ENCODE results near the gene SIK3.

SIK3 gene

DNA sequence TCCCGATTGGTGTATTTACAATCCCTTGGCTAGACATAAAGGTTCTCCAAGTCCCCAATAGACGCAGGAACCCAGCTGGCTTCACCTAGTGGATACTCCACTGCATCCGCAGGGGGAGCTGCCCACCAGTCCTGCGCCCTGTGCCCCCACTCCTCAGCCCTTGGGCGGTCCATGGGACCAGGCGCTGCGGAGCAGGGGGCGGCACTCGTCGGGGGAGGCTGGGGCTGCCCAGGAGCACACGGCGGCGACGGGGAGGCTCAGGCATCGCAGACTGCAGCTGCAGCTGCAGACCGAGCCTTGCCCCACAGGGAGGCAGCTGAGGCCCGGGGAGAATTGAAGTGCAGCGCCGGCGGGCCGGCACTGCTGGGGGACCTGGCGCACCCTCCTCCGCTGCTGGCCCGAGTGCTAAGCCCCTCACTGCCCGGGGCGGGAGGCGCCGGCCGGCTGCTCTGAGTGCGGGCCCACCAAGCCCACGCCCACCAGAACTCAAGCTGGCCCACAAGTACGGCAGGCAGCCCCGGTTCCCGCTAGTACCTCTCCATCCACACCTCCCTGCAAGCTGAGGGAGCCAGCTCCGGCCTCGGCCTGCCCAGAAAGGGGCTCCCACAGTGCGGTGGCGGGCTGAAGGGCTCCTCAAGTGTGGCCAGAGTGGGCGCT lies 12.2 kb upstream of the SIK3 start:
- DNase-seq (ENCODE audit: low read depth), result no peak

DNA sequence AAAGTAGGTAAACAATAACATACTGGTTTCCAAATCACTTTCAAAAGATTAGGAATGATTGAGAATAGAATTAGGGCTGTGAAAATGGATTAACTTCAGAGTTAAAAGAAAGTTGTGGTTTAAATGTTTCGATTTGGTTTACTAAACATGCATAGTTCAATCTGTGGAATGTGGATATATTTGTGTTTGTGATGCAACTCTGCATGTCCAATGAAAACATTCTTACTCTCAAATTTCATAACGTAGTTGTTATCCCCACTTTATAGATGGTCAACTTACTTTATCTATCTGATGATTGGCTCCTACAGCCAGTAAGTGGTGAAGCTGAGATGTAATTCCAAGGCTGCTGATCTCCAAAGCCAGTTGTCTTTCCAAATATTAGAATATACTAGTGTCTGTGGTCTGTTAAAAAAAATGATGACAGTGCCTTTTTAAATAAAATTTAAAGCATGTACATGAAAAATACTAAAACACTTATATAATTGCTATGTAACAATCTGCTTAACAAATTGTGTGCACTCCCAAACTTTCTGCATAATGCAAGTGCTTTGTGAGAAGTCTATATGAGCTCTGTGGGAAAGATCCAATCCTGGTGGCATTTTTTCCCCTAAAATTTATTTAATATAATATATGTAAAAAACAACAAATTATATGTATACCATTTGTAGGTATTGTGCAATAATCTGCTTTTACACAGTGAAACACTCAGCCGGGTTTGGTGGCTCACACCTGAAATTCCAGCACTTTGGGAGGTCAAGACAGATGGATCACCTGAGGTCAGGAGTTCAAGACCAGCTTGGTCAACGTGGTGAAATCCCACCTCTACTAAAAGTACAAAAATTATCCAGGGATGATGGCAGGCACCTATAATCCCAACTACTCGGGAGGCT lies 9.7 kb upstream of the SIK3 start:
- no peak for DNase-seq (ENCODE audit: low read depth)

DNA sequence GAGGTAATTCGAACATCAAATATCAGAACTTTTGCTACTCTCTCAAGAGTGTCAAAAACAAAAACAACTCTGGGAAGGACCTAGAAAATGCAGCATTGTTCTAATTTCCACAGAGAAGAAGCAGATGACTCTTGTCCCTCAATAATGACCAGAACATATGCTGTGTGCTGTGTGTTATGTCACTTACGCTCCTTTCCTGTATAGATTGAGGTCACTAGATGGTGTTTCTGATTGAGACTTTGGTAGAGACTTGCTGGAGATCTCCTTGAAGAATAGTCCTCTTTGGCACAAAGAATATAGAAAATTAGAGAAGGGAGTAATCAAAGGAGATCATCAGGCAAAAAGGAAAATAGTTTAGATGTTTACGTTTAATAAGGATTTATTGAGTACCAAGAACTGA lies 2.3 kb upstream of the SIK3 start:
- no peak for DNase-seq (ENCODE audit: low read depth)

DNA sequence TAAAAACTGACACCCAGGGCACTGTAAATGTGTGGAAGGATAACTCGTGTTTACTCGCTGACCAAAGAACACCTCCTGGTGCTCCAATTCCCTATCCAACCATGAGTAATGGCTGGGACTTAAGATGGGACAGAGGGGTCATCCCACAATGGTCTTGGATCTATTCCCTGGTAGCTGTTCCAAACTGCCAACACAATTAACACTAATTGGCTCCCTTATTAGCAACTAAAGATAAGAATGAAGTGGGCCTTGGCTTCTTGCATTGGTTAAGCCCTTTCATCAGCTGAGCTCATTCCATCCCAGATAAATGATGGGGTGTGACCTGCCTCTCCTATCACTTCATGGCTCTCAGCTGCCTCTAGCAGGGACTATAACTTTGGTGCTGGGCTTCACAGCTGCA lies 1.5 kb upstream of the SIK3 start:
- no peak for DNase-seq (ENCODE audit: low read depth)

DNA sequence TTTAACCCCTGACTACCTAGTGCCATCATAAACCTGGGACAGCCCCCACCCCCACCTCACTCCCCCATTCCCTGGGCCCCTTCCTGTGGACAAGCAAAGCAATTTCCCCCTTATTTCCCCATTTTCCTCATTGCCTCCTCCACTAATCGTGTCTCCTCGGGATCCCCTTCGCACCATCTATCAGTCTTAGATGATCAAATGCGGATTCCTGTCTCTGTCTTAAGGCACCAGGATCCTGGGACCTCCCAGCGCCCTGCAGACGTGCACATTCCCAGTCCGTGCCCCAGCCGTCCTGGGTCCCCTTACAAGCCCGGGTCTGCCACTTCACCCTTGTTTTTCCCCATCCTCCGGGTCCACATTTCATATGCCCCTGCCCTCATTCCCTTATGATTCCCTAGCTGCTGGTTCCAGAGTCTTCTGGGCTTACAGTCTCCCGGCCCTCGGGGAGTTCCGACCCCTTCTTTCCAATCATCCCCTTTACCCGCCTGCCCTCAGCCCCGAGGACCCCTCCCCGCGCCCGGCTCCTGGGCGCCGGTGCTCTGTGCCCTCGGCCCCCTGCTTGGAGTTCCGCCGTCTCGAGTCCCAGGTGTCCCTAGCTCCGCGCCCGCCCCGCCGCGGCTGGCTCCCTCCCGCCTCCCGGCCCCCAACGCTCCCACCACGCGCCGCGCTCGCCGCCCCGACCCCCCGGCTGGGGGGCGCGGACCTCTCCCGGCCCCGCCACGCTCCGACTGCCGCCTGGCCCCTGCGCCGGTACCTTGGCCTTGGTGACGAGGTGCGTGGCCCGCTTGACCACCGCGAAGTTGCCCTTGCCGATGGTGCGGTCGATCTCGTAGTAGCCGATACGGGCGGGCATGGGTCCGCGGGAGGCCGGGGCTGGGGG lies 599 bp downstream of the SIK3 start:
- no peak for DNase-seq (ENCODE audit: low read depth)

DNA sequence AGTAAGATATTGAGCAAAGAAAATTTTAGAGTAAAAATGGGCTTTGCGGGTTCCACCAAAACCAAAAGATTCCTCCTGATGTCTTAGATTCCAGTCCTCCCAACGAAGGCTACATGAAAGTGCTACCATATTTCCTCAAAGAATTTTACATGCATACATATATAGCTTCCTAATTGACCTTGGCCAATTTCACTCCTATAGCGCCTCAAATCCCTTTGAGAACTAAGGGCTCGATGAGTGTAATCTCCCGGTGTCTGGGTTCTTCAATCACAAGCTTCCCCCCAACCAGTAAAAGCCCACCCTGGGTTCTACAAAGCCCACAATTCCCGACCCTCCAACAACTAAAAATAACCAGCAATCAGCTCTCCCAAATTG lies 1.2 kb downstream of the SIK3 start:
- DNase-seq (ENCODE audit: low read depth), result no peak

DNA sequence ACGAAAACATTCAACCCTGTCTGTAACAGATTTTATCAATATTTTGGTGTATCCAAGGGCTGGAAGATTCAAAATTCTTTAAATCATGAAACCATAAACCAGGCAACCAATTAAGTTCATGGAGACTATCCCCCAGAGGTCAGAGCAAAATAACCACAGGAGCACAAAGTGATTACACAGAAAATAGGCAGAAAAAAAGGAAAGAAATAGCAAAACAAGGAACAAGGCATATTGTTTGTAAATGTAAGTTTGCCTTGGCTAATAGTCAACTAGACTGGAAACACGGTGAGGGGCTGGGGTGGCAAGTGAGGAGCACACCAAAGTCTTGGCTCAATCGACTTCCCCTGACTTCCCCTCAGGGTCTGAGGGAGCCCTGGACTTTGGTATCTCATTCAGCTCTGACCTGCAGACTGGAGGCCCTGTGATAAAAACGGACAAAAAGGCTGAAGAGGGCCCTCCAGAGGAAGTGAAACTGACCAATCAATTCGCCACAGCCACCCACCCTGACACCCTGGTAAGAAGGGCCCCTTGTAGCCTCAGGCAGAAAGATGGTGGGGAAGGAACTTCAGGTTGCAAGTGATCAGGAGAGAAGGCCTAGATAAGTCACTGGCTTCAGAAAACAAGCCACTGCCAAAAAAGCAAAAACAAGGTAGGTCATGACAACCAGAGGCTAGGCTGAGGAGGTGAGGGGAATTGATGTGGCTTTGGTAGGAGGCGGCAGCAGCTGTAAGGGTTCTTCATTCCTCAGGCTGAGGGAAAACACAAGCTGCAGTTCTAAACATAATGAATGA lies 1.8 kb downstream of the SIK3 start:
- no peak for DNase-seq (ENCODE audit: low read depth)

DNA sequence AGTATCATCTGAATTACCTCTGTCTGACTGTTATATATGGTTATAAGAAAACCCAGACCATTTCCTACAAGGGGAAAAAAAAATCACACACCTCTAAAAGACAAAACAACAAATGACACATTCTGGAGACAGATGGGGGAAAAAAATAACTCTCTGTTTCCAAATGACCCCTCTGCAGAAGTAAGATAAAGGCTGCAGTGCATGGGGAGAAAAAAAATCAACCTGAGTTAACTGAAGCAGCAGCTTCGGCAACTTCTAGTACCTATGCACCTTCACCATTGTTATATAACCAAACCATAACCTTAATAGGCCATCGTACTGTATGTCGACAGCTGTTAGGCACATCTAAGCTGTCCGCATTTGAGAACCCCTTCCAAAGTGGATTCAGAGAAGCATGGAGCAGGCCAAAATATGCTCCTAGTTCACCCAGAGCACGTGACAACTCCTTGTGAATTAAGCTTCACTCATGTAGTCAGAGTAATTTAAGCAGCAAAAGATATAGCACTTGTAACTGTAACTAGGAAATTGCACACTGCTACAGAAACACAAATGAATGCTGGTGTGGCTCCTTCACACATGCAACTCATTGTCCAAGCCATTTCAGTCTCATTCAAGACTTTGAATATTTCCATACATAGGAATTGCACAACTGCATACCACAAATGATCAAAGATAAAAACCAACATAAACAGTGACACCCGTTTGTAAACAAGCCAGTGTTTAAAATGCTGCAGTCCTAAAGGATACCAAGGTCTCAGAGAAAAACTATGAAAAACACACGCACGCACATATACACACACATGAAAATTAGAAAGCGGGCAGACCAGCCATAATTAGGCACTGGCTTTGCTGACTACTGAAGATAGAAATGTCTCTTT lies 2.7 kb downstream of the SIK3 start:
- DNase-seq (ENCODE audit: low read depth), result peak; percentile 54

DNA sequence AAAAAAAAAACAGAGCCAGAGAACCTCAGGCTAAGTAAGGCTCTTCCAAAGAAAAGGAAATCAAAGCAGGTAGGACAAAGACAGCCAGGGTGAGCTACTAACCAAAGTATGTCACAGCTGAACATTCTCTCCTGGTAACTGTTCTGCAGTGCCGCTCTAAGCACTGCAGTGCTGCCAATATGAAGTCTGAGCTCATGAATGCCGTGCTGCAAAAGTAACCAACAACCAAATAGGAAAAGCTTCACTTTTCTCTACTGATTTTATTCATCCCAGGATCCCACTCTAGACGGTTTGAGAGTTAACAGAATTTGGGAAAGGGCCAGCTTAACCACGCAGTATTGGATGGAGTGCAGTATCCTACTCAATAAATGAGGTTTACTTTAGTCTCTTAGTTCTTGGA lies 3.5 kb downstream of the SIK3 start:
- DNase-seq (ENCODE audit: low read depth), result no peak

DNA sequence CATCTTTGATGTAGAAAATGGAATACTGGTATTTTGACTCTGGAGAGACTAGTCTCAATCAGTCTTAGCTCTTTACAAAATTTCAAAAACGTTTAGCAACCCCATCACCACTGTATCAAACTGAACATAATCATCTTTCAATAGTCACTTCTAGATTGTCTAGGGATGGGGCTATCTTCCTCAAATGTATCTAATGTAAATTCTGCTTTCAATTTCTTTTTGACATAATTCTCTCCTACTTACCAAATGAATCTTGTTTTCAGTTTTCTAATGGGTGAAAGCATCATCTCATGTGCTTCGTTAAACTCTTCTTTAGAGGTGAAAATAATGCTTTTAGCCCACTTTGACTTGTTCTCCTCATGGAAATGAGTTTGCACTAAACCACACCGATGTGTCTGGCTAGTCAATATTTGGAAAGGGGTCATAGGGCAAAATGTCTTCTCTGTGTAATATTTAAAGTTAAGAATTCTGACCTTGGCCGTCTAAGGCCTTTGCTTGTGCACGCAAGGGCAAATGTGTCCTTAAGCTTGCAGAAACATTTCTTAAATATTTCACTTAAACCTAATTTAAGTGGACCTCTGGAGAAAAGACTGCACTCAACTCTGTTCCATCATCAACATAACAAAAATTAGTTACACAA lies 5.2 kb downstream of the SIK3 start:
- no peak for DNase-seq (ENCODE audit: low read depth)

DNA sequence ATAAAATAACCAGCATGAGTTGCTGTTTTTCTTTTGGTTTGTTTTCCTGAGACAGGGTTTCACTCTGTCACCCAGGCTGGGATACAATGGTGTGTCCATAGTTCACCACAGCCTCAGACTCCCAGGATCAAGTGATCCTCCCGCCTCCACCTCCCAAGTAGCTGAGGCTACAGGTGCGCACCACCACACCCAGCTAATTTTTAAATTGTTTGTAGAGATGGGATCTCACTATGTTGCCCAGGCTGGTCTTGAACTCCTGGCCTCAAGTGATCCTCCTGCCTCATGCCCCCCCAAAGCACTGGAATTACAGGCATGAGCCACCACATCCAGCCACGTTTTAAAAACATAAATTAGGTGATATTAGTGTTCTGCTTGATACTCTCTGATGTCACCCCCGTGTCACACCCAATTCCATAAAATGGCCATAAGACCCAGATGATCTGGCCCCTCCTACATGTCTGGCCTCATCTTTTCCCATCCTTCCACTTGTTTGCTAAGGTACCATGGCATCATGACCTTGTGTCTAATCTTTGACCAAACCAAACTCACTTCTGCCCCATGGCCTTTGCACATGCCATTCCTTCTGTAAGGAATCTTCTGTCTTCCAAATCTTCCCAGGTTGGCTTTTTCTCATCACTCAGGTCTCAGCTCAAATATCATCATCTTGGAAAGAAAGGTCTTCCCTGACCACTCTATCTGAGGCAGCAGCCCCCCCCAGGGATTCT lies 6.3 kb downstream of the SIK3 start:
- DNase-seq (ENCODE audit: low read depth), result no peak

DNA sequence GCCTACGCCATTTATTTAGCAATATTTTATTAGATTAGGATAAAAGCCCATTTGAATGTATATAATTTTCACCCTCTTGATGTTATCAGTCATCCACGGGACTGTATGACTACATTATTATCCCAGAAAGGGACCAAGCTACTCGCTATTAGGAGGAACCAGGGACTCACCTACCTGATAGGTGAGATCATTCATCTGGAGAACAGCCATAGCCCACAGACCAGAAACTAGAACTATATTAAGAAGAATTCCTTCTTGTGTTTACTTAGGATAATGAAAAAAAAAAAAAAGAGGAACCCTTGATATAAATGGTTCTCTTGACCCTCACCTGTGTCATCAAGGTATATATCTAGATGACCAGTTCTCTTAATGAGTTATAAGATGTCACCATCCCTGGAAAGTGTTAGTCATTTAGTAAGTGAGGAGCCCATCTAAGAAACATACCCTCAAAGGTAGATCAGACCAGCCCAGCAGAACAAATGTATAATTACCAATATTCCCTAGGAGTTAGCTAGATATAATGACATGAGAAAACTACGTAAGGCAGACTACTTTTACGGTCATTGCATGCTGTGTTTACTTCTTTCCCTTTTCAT lies 8.0 kb downstream of the SIK3 start:
- DNase-seq (ENCODE audit: low read depth), result no peak

DNA sequence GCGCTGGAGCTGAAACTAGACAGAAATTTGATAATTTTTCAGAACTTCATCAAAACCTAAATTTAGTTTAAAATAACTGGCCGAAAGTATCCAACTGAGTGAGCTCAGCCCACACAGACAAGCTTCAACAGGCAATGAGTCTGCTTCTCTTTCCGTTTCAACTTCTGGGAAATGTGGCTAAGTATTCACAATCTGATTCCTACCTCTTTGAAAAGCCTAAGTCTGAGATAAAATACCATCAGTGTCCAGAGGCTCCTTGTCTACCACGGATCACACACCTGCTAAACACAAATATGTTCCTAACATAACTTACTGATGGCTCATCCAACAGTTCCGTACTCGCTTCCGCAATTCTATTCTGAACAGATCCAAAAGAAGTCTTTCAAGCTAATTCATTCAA lies 8.5 kb downstream of the SIK3 start:
- no peak for DNase-seq (ENCODE audit: low read depth)

DNA sequence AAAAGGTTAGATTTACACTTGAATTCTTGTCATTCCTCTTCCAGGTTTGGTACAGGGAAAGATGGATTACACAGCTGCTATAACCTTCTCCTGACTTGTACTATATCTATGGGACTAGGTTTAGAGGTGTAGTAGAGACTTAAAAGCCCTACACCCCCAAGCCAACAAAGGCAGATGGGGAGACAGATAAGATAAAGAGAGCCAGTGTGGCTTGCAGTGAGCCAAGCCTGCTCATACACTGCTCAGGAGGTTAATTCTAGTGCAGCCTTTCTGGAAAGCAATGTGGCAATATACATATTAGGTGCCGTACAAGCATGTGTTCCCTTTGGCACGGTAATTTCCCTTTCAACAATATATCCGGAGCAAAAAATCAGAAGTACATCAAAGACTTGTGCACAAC lies 10.8 kb downstream of the SIK3 start:
- no peak for DNase-seq (ENCODE audit: low read depth)

DNA sequence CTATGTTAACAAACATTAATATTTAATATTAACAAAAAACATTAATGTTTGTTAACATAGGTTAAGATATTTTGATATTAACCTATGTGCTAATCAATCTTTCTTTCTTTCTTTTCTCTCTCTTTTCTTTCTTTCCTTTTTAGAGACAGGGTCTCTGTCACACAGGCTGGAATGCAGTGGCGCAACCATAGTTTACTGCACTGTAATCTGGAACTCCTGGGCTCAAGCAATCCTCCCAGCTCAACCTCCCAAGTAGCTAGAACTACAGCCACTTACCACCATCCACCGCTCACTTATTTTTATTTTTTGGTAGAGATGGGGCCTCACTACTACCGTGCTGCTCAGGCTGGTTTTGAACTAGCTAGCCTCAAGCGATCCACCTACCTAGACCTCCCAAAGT lies 13.2 kb downstream of the SIK3 start:
- no peak for DNase-seq (ENCODE audit: low read depth)

DNA sequence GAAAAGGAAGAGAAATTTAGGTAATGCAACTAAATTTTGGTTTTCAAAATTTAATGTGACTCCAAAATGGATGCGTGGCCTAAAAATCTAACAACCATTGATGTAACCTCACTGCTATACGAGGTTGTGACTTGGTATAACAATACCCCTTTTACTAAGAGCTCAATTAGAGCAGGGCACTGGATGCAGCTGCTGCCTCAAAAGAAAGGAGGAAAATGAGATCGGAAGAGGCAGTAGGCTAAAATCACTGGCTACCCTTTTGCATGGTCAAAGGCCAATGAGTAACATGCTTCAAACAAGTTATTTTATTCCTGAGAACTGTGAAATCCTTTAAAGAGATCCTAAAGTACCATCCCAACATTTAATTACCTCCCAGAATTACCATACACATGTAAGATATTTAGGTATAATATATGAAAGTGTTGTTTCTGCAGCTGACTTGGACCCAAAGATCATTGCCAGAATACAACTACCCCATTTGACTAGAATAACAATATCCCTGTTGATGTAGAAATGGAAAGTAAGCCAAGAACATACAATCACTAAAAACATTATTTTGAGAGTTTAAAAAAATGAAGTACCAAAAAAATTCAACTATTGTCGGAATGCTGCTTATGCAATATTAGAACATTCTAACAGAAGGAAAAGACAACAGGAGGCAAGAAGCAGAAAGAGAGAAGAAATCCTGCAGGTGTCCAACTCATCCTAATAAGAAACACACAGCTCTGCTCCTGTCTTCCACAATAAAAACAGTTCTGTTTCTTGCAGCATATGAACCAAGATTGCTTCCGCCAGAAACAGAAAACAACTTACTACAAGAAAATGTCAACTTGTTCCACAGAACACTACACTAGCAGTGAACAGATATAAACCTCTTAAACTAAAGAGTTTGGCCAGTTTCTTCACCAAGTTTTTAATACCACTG lies 15.0 kb downstream of the SIK3 start:
- no peak for DNase-seq (ENCODE audit: low read depth)

DNA sequence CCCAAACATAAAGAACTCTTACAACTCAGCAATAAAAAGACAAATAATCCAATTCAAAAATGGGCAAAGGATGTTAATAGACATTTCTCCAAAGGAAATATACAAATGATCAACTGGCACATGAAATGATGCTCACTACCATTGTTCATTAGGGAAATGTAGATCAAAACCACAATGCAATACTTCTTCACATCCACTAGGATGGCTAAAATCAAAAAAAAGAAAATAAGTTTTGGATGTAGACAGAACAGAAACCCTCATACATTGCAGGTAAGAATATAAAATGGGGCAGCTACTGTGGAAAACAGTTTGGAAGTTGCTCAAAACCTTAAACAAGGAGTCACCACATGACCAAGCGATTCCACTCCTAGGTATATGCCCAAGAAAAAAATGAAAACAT lies 16.3 kb downstream of the SIK3 start:
- no peak for DNase-seq (ENCODE audit: low read depth)

DNA sequence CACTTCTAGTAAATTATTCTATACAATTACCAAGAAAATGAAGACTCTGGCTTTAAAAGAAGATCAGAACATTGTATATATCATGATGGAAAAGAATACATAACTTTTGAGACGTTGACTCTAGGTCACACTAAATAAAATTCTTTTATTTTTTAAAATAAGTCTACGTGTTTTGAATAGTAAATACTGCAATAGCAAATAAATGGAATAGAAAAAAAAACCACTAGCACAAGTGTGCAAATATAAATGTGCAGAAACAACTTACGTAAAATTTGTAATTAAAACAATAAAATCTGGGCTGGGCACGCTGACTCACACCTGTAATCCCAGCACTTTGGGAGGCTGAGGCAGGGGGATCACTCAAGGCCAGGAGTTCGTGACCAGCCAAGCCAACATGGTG lies 17.9 kb downstream of the SIK3 start:
- no peak for DNase-seq (ENCODE audit: low read depth)

Data from fibroblast of the conjunctiva (primary cell).